HK-2 (cell line): ENCODE results near the gene RPS14.
"Not testable (repeated sequence)": the region's sequence is repeated elsewhere in the genome, so short reads cannot be mapped to it uniquely, and the experiment has no call there.

Source experiments
- DNase-seq: peaks from one replicate; pipeline ENCODE4 v3.0.0-alpha.2; 2018; ENCODE audit not compliant: unreplicated experiment

RPS14 gene

GRCh38 chr5:150413902-150414790, 35.4 kb downstream of the RPS14 start:
- not testable (repeated sequence) for DNase-seq

- no peak for DNase-seq
Observed at GRCh38 chr5:150413176-150413901, 36.2 kb downstream of the RPS14 start.

- DNase-seq = peak; percentile 84
Observed at GRCh38 chr5:150412319-150413175, 37.0 kb downstream of the RPS14 start, which contains the start of gene CD74. CD74 (minus strand) TSS chr5:150412910; CDS start chr5:150412749, 161 bp downstream.

- DNase-seq = no peak
Observed at GRCh38 chr5:150411245-150411979, 38.1 kb downstream of the RPS14 start.

- DNase-seq = no peak
Observed at GRCh38 chr5:150410524-150411244, 38.9 kb downstream of the RPS14 start.

- peak; percentile 62 for DNase-seq
Observed at GRCh38 chr5:150409638-150410523, 39.7 kb downstream of the RPS14 start.

- no peak for DNase-seq
Observed at GRCh38 chr5:150408231-150408943, 41.2 kb downstream of the RPS14 start.

- no peak for DNase-seq
Observed at GRCh38 chr5:150407096-150407720, 42.3 kb downstream of the RPS14 start.

GRCh38 chr5:150406723-150407095, 42.8 kb downstream of the RPS14 start:
- no peak for DNase-seq

- DNase-seq = no peak
Observed at GRCh38 chr5:150406103-150406722, 43.3 kb downstream of the RPS14 start.

GRCh38 chr5:150404941-150405816, 44.4 kb downstream of the RPS14 start:
- no peak for DNase-seq

- DNase-seq = no peak
Observed at GRCh38 chr5:150404535-150404934, 45.0 kb downstream of the RPS14 start.

GRCh38 chr5:150404121-150404520, 45.4 kb downstream of the RPS14 start:
- DNase-seq = no peak

GRCh38 chr5:150402901-150403342, 46.6 kb downstream of the RPS14 start:
- DNase-seq = no peak

- DNase-seq = no peak
Observed at GRCh38 chr5:150402229-150402773, 47.2 kb downstream of the RPS14 start.

GRCh38 chr5:150401376-150402228, 47.9 kb downstream of the RPS14 start:
- DNase-seq = no peak
